ENCODE measurements around the gene COL18A1. TPM values are rescaled to one million over a fixed set of nuclear protein-coding genes. Genes with fewer than 3 reads are reported as not detected.

COL18A1 gene
- total RNA-seq, 1 donor from 2014 or later = 150 TPM

DNA sequence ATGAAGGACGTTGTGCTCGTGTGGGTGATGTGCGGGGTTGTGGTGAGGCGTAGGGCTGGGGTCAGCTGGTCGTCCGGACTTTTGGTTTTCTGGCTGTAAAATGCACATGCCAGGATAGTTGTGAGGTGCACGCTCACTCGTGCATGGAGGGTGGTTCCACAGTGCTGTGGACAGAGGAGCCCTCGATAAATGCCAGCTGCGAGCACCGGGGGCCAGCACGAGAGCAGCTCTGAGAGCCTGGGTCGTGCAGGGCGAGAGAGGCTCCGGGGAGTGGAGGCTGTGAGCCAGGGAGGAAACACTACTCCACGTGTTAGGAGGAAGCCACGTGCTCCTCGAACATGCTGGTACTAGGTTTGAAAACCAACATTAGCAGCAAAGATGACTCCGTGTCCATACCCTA, 39.4 kb downstream of the COL18A1 start:
- no peaks in the 10 kb centered on the region for H3K9me3 Mint-ChIP-seq
- H3K27ac Mint-ChIP-seq = no peak overlapping the region
- TF ChIP-seq CTCF (conservative IDR thresholded peaks at IDR 0.05) = no peak
- DNase-seq (ENCODE audit: extremely low spot score, unreplicated experiment) = no peak
- no peak overlapping the region for H3K4me3 Mint-ChIP-seq
- peaks cover 23% of the 10 kb centered on the region for H3K4me1 Mint-ChIP-seq (ENCODE audit: unreplicated experiment)
- H3K36me3 Mint-ChIP-seq = peaks cover 12% of the 10 kb centered on the region
- no peaks in the 10 kb centered on the region for H3K27me3 Mint-ChIP-seq

DNA sequence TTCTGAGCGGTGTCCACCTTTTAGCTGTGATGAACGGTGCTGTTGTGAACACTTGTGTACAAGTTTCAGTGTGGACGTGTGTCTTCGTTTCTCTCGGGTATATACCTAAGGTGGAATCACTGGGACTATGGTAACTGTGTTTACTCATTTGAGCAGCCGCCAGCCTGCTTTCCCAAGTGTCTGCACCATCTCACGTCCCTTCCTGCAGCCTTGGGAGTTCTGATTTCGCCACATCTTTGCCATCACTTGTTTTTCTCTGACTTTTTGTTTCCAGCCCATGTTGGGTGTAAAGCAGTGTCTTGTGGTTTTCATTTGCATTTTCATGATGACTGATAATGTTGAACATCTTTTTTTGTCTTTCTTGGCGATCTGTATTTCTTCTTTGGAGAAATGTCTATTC, 40.4 kb downstream of the COL18A1 start:
- peaks cover 12% of the 10 kb centered on the region for H3K36me3 Mint-ChIP-seq
- no peak for TF ChIP-seq CTCF (conservative IDR thresholded peaks at IDR 0.05)

GRCh38 chr21:45447821-45448220, 42.9 kb downstream of the COL18A1 start:
- no peak for TF ChIP-seq CTCF (conservative IDR thresholded peaks at IDR 0.05)
- Mint-ChIP-seq H3K27me3 (no peaks in the 10 kb centered on the region), H3K27ac (no peak overlapping the region), H3K4me1 (ENCODE audit: unreplicated experiment) (peaks cover 24% of the 10 kb centered on the region), H3K9me3 (no peaks in the 10 kb centered on the region), H3K36me3 (peaks cover 12% of the 10 kb centered on the region), H3K4me3 (no peak overlapping the region)
- DNase-seq (ENCODE audit: extremely low spot score, unreplicated experiment) = no peak

More for the DNA sequence above, 40.4 kb downstream of the COL18A1 start:
- H3K4me3 Mint-ChIP-seq = no peak overlapping the region
- H3K27ac Mint-ChIP-seq = no peak overlapping the region
- H3K9me3 Mint-ChIP-seq = no peaks in the 10 kb centered on the region
- peaks cover 24% of the 10 kb centered on the region for H3K4me1 Mint-ChIP-seq (ENCODE audit: unreplicated experiment)
- DNase-seq (ENCODE audit: extremely low spot score, unreplicated experiment) = no peak
- H3K27me3 Mint-ChIP-seq = no peaks in the 10 kb centered on the region

DNA sequence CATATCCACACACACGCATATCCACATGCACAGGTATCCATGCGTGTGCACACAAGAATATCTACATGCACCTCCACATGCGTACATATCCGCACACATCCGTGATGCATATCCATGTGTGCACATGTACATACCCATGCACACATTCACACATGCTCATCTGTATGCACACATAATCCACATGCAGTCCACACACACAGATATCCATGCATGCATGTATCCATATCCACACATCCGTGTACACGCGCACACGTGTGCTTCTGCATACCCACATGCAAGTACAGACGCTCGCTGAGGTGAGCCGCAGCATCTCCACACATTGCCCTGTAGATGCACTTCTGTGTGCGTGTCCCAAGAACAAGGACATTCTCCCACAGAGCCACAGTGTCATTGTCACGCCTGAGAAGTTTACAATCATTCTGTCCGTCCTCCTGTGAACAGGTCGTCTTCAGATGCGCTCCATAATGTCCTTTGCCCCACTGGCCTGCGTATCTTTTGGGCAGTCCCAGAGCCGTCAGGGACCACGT, 43.4 kb downstream of the COL18A1 start:
- H3K27ac Mint-ChIP-seq = peak overlapping the region; percentile 0
- peaks cover 17% of the 10 kb centered on the region for H3K36me3 Mint-ChIP-seq
- H3K4me3 Mint-ChIP-seq = no peak overlapping the region
- no peak for DNase-seq (ENCODE audit: extremely low spot score, unreplicated experiment)
- no peaks in the 10 kb centered on the region for H3K9me3 Mint-ChIP-seq
- TF ChIP-seq CTCF (conservative IDR thresholded peaks at IDR 0.05) = no peak
- H3K27me3 Mint-ChIP-seq = no peaks in the 10 kb centered on the region
- peaks cover 28% of the 10 kb centered on the region for H3K4me1 Mint-ChIP-seq (ENCODE audit: unreplicated experiment)

DNA sequence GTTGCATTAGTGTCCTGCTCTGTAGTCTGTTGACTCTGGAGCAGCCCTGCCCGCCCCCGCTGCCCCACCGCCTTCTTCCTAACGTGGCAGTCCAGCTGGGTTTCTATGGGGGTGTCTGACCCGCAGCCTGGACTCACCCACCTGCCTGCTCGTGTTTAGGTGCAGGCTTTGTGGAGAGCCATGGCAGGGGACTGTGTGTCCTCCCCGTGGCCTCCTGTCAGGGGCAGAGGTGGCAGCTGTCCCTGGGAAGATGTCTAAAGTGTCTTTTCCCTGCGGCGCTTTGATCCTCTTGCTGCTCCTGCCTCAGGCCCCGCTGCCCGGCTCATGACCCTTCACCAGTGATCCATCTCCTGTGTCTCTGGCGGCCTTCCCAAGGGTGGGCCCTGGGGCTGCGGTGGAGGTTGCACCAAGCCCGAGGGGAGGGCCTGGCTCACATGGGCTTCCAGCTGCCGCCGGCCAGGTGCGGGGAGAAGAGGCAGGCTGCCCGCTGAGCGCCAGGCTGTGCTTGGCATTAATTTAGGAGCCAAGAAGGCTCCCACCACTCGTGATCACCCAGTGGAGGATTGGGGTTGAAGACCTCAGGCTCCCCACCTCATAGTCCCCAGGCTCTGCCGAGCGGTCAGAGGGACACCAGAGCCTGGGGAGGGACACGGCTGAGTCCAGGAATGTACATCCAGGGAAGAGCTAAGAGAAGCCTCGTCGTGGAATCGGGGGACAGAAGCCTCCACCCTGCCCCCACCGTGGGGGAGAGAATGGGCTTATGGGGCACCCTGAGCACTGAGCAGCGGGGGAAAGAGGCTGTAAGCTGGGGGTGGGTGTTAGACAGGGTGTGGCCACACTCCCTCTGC, 44.1 kb downstream of the COL18A1 start:
- TF ChIP-seq CTCF (conservative IDR thresholded peaks at IDR 0.05) = no peak
- peak overlapping the region; percentile 51 for H3K27ac Mint-ChIP-seq

More for the DNA sequence above, 44.1 kb downstream of the COL18A1 start:
- Mint-ChIP-seq H3K9me3 (no peaks in the 10 kb centered on the region), H3K36me3 (peaks cover 17% of the 10 kb centered on the region), H3K4me1 (ENCODE audit: unreplicated experiment) (peaks cover 29% of the 10 kb centered on the region), H3K27me3 (no peaks in the 10 kb centered on the region), H3K4me3 (no peak overlapping the region)
- no peak for DNase-seq (ENCODE audit: extremely low spot score, unreplicated experiment)
